Fibroblast of villous mesenchyme (primary cell): ENCODE results near the gene SKIC3. TPM values are rescaled to one million over a fixed set of nuclear protein-coding genes. Genes with fewer than 3 reads are reported as not detected.
A peak's percentile ranks its signal among the peaks of the same experiment; 100 is the strongest.

Source experiments
- DNase-seq: peaks from one replicate; pipeline ENCODE4 v3.0.0-alpha.2; 2010; ENCODE audit warnings: low read depth
- H3K4me3 ChIP-seq: 2 replicates; pipeline ENCODE4 v1.5.1; 2011; ENCODE audit warnings: low read depth, mild to moderate bottlenecking, low read length
- CTCF ChIP-seq: IDR thresholded peaks from 2 replicates; pipeline ENCODE4 v1.5.1; 2012; ENCODE audit warnings: low read depth, mild to moderate bottlenecking, low read length; ENCODE audit not compliant: insufficient read depth
- total RNA-seq: library from RNA; depleted of rRNA; stranded (reverse); fragments of >200 nt; gene quantifications from 2 replicates; pipeline ENCODE4 v1.2.3, GENCODE V29; 2012

SKIC3 gene
- total RNA-seq, 1 donor = 191 TPM

- no peak overlapping the region for H3K4me3 ChIP-seq
- TF ChIP-seq CTCF = no peak
- DNase-seq = no peak
Measured at GRCh38 chr5:95583992-95584391, 29.2 kb upstream of the SKIC3 start.

GRCh38 chr5:95581576-95581975, 26.8 kb upstream of the SKIC3 start:
- no peak for TF ChIP-seq CTCF
- DNase-seq = no peak
- no peak overlapping the region for H3K4me3 ChIP-seq

GRCh38 chr5:95572016-95572415, 17.2 kb upstream of the SKIC3 start:
- H3K4me3 ChIP-seq = no peak overlapping the region
- DNase-seq = peak; percentile 28
- TF ChIP-seq CTCF = no peak

GRCh38 chr5:95565280-95565920, 10.6 kb upstream of the SKIC3 start:
- H3K4me3 ChIP-seq = no peak overlapping the region
- no peak for TF ChIP-seq CTCF
- DNase-seq = peak; percentile 47

GRCh38 chr5:95564450-95564849, 9.7 kb upstream of the SKIC3 start:
- no peak overlapping the region for H3K4me3 ChIP-seq
- TF ChIP-seq CTCF = no peak
- no peak for DNase-seq

GRCh38 chr5:95563367-95563766, 8.6 kb upstream of the SKIC3 start:
- H3K4me3 ChIP-seq = no peak overlapping the region
- no peak for TF ChIP-seq CTCF
- DNase-seq = no peak

- no peak for DNase-seq
- no peak for TF ChIP-seq CTCF
- no peak overlapping the region for H3K4me3 ChIP-seq
Measured at GRCh38 chr5:95562282-95562681, 7.5 kb upstream of the SKIC3 start.
